HG02759 (cell line): ENCODE results near the gene KLHL17.
A peak's percentile ranks its signal among the peaks of the same experiment; 100 is the strongest.
"Not testable (repeated sequence)": the region's sequence is repeated elsewhere in the genome, so short reads cannot be mapped to it uniquely, and the experiment has no call there.

Source experiments
- ATAC-seq: cut with Tn5 transposase; IDR thresholded peaks from one replicate; pipeline ENCODE4 v1.9.1; 2021; ENCODE audit warnings: mild to moderate bottlenecking, moderate library complexity; ENCODE audit not compliant: unreplicated experiment

Gene KLHL17

DNA sequence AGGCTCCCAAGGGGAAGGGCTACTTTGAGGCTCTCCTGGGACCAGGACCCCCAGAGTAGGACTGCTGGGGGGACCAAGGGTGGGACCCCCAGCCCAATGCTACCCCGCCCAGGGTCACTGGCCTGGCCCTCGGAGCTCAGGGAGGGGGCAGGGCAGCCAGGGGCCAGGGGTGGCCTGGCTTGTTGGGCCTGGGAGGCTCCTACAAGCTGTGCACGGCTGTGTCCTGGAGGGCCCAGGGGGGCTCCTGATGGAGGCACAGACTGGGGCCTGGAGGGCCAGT is 37.3 kb downstream of the KLHL17 start:
- ATAC-seq: no peak

DNA sequence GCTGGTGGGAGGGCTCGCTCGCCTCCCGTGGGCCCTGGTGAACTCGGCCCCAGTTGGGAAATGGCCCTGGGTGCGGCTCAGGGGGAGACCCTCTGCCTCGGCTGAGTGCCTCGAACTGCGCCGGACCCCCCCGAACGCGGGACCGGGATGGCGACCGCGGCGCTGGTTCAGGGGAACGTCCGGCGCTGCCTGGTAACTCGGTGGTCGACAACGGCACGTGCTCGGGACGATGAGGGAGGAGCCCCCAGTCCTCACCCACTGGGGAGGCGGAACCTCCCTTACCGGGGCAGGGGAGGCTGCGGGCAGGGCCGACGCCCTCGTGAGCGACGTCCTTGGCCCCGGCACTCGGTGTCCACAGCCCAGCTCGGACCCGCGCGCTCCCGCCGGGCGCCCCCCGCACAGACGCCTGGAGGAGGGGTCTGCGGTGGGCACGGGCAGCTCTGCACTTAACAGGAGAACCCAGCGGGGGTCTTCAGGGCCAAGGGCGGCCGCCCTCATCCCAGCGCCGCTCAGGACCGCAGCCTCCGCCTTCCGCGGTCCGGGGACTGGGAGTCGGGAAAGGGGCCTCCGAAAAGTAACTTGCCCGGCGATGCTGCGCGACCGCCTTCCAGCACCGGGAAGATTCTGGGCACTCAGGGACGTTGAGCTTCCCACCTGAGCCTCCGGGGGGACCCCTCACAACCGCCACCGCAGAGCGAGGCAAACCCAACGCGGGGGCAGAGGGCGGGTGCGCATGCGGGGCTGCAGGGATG is 37.8 kb downstream of the KLHL17 start:
- no peak for ATAC-seq

DNA sequence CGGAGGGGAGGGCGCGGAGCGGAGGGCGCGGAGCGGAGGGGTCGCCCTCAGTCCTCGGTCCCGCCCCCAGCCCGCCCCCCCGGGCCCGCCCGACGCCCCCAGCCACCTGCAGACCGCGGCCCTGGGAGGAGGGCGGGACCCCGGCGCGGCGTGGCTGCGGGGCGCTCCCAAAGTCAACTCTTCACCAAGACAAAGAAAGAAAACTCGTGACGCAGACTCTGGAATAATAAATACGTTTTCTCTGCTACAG is 38.3 kb downstream of the KLHL17 start:
- no peak for ATAC-seq

DNA sequence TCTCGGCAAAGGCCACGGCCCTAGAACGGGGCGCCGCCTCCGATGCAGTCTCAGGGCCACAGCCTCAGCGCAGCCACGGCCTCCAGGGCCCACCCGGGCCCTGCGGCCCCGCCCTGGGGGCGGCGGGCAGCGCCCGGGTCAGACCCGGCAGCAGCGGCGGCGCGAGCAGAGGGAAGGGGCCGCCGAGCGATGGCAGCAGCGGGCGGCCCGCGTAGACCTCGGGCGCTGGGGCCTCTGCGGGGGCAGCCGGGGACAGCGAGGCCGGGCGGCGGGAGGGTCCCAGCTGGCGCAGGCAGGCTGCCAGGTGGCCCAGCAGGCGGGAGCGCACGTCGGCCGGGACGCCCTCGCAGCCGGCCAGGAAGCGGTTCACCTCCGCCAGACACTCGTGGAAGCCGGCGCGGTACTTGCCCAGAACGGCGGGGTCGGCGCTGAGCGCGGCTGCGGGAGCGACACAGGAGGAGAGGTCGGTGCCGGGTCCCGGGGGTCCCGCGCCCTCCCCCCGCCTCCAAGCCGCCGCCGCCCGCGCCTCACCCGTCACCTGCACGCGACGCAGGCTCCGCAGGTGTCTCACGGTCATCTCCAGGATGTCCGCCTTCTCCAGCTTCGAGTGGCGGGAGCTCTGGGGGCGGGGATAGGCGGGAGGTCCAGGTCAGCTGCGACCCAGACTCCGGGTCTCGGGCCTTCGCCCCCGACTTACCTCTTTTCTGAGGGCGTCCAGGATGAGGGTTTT is 38.8 kb downstream of the KLHL17 start:
- no peak for ATAC-seq

DNA sequence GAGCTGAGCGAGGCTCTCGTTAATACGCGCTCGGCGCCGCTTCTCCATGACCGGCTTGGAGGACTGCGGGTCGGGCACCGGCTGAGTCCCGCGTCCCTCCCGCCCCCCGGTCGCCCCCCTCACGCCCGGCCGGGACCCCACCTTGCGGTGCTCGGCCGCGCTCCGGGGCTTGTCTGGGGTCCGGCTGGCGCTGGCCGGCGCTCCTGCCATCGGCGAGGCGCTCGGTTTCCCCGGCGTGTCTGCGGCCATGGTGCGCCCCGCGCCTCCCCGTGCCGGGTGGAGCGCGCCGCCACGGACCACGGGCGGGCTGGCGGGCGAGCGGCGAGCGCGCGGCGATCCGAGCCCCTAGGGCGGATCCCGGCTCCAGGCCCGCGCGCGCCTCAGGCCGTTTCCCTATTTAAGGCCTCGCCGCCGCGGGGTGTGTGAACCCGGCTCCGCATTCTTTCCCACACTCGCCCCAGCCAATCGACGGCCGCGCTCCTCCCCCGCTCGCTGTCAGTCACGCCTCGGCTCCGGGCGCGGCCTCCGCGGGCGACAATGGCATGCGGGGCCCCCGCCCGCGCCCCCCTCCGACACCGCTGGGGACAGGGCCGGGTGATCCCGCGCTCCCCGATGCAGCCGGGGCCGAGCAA is 39.5 kb downstream of the KLHL17 start, which contains the start of gene HES4:
HES4 (minus strand) TSS at position 373 of the 632 bp plus-strand sequence; CDS start at position 249, 124 bp downstream.
- peak; percentile 50 for ATAC-seq

DNA sequence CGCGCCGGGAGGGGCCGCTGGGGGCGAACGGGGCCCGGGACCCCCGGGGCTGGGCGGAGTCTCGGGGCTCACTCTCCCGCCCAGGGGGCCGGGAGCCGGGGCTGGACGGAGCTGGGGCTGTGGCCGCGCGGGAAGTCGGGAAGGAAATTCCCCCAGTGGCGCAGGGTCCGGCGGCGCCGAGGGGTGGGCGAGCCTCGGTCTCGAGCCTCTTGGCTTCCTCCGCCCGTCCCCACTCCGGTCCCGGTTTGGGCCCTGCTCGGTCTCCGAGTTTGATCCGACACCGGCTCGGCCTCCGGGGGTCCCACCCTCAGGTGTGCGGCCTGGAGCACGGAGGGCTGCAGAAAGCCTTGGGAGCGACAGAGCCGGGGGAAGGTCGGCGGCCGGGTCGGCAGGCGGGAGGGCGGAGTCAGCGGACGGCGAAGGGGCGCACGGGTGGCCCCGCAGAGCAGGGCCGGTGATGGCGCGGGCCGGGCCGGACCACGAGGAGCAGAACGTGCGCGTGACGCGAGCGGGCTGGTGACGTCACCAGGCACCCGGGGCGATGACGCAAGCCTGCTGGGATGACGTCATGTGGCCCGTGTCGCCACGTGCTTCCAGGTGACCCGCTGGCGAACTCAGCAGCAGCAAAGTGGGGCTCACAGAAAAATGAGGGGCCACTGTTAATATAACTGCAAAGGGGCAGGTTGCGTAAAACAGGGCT is 40.1 kb downstream of the KLHL17 start:
- ATAC-seq: peak; percentile 32

DNA sequence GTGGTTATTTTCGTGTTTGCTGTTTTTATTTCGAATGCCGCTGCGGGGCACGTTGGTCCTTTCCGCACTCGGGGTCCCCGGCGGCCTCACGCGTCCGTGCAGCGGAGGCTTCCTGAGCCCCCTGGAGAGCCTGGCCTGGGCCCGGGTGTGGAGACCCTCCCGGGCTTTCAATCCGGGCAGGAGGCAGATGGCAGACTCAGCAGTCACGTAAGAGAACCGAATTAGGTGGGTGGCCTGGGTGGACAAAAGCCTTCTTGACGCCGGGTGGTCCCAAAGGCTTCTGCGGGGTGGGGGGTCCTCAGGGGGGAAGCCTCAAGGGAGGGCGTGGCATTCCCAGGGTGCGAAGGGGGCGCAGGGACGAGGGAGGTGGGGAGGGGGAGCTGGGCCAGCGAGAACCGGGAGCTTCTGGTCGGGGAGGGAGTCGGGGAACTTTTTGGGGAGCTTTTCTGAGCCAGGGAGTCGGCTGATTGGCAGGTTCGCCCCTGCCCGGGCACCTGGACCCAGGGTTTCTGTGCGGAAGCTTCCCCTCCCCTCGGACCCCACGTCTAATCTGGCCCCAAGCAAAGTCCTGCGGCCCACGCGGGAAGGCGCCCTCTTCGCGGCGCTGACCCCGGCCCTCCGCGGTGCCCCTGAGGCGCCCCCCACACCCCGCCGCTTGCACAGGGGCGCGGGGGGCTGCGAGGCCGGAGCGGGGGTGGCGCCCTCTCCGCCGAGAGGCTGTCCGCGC is 40.8 kb downstream of the KLHL17 start:
- ATAC-seq: no peak

DNA sequence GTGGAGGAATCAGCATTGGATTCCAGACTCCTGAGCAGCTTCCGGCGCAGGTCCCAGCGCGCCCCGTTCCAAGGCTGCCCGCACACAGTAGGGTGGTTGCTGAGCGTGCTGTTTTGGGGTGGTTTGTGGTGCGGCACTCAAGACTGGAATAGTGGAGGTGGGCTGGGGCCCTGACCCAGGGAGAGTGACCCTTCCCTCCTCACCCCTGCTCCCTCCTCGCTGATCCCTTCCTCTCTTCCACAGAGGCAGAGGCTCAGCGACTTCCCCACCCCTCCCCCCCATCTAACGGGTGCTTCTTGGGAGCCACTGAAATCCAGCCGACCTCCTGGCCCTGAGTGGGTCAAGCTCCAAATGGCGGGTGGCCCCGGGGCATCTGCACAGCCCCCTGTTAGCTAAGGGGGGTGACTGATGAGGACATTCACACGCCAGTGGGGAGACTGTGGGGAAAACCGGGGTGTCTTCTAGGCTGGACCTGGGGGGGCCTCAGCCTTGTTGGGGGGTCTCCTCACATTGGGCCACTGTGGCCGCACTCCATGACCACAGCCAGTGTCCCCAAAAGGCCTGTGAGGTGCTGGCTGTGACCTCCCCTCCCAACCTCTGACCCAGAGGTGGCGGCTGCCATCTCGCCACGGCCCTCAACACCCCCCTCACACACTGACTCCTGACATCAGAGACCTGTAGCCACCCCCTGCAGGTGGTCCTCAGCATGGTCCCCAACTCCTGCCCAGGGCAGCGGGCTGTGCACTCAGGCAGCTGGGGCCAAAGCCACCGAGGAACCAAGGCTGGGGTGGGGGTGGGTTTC is 43.4 kb downstream of the KLHL17 start:
- no peak for ATAC-seq

DNA sequence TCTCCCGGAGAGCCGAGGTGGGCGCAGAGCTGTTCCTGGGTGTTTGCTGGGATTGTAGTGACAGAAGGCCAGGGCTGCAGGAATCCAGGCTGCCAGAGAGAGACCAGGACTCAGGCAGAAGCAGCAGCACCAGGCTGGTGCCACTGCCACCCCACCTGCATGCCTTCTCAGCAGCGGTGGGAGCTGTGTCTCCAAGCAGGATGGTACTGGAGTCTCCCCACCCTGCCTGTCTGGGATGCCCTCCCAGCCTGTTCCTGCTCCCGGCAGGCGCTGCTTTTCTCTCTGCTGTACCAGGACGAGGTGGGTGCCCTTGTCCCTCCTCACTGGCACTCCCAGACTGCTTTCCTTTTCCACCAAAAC is 44.0 kb downstream of the KLHL17 start:
- no peak for ATAC-seq

DNA sequence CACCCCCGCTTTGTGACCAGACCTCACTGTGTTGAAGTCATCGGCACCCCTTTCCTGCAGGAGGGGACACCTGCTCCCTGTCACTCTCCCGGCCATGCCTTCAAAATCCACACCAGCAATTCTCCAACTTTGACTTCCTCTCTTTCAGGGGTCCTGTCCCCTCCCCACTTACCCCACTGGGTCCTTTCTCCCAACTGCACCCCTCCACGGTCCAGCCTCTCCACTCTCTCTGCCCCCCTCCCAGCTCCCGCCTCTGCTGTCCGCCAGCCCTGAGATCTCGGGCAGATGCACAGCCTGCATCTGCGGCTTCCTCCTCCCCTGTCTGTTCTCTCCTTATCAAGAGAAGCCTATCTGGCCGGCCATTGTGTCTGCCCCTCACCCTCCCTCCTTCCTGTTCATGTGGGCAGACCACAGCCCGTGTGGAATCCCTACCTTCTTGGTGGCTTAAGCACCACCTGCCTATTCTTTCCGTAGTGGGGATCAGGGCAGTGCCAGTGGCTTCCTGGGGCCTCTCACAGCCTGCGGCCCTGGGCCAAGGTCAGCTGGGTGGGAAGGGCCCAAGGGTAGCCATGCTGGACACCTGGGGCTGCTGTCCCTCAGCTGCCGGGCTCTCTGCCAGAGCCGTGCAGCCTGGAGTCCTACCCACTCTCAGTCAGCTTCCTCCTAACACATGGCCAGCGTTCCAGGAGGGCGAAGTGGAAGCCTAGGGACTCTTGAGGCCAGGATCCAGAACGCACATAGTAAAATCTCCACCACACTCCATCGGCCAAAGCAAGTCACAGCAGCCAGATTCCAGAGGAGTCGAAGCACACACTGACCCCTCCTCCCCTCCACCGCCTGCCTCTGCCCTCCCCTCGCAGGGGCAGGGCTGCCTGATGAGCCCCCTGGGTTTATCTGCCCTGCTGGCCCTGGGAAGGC is 44.7 kb downstream of the KLHL17 start:
- ATAC-seq: no peak

DNA sequence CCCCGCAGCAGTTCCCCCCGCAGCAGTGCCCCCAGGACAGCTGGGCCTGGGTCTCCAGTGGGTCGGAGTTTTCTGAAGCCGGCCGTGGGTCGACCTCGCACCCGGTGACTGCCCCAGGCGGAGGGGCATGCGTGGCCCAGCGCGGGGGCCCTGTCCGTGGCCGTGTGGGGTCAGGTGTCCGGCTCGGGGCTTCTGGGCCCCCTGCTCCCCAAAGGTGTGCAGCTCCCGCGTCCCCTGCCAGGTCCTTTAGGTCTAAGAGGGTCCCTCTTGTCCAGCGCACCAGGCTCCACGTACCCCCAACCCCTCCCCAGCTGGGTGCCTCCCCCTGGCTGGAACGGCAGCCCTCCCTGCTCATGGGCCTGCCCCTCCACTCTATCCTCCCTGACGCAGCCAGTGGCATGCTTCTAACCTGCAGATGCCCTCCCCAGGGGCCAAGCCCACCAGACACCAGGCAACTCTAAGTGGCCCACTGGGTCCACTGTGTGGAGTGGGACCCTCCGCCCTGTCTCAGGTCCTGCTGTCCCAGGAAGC is 45.5 kb downstream of the KLHL17 start:
- no peak for ATAC-seq

DNA sequence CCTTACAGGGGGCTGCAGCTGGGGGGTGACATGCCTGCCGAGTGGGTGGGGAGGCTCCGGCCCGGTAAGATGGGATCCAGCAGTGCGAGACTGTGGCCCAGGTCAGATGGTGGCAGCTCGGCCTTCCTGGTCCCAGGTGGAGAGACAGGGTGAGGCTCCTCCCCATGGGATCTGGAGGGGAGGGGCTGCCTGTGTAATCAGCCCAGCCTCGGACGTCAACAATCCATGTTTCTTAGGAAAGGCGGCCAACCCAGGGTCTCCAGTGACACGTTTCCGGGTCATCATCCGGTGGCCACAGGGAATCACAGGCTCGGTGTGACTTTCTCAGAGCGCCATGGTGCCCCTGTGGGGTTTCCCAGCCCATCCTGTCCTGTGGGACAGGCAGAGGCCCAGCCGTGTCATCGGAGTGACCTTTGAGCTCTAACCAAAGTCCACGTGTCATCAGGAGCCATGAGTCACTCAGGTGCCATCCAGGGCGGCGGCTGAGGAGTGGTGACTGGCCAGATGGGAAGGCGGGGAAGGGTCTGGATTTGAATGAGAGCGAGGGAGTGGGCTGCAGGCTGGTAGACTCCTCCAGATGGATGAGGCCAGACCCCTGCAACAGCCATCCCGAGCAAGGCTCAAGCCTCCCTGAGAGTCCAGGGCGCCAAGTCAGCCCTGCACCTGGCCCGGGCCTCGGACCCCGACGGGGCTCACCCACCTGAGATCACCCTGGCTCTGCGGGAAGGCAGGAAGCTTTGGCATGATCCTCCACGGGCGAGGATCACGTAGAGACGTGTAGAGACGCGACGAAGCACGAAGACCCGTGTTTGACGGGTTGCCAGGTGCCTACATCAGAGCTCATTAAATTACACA is 46.1 kb downstream of the KLHL17 start:
- ATAC-seq: no peak

DNA sequence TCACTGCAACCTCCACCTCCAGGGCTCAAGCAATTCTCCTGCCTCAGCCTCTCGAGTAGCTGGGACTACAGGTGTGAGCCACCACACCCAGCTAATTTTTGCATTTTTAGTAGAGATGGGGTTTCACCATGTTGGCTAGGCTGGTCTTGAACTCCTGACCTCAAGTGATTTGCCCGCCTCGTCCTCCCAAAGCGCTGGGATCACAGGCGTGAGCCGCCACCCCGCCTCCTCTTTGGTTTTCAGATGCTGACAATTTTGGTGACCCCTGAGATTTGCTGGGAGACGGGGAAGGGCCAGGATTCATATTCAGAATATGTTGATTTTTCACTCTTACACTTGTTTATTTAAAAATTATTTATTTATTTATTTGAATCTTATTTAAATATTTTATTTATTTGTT is 49.7 kb downstream of the KLHL17 start:
- not testable (repeated sequence) for ATAC-seq

DNA sequence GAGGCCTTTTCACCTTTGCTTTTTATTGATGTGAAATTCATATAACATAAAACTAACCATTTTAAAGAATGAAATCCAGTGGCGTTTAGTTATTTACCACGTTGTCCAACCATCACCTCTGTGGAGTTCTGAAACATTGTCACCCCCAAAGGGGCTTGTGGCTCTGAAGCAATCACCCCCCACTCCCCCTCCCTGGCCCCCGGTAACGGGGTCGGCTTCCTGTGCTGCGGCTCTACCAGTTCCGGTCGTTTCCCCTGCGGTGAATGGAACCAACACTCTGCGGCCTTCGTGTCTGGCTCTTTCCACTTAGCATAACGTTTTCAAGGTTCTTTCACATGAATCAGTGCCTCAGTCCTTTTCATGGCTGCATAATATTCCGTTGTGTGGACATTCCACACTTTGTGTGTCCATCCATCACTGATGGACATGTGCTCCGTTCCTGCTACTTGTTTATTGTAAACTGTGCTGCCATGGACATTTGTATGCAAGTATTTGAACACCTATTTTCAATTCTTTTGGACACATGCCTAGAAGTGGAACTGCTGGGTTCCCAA is 51.1 kb downstream of the KLHL17 start:
- no peak for ATAC-seq

DNA sequence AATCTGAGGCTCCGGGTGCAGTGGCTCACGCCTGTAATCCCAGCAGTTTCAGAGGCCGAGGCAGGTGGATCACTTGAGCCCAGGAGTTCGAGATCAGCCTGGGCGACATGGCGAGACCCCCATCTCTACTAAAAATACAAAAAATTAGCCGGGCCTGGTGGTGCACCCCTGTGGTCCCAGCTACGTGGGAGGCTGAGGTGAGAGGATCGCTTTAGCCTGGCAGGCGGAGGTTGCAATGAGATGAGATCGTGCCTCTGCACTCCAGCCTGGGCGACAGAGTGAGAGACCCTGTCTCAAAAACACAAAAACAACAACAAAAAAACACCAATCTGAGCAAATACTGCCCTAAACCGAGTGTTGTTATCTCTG is 52.3 kb downstream of the KLHL17 start:
- ATAC-seq: not testable (repeated sequence)

DNA sequence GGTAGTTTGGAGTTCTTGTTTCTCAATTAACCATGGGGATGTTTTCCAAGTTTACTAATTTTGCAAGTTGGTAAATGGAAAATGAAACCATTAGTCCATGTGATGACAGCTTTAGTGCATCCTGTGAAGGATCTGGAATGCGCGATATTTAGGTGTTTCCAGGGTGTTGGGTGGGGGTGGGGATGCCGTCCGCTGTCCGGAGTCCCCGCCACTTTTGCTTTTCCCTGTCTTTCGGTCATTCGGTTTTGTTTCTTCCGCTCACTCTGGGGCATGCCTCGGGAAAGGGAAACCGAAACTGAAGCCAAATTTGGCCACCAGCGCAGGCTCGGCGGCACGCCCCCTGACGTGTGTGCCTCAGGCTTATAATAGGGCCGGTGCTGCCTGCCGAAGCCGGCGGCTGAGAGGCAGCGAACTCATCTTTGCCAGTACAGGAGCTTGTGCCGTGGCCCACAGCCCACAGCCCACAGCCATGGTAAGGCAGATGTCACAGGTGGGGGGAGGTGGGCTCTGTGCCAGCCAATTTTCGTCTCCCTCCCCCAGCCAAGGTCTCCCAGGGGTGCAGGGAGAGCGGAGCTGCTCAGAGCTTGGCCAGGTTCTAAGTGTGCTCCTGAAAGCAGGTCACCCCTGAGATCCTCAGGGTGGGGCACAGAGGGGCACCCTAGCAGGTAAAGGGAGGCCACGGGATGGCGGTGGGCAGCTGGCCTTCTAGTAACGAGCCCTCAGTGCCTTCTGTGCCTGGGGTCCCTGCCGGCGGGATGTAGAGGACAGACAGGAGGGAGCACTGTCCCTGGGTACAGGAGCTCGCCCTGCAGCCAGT is 52.9 kb downstream of the KLHL17 start, which contains the start of gene ISG15:
ISG15 (plus strand) TSS at position 393 of the 817 bp plus-strand sequence; CDS start at position 470, 77 bp downstream.
- ATAC-seq: peak; percentile 83
